Thoracic aorta (tissue), 2 donors: Measurements from ENCODE around the gene CRIP2. TPM values are rescaled to one million over a fixed set of nuclear protein-coding genes. Genes with fewer than 3 reads are reported as not detected.

Source experiments
- ATAC-seq: fragments of 150-250 bp; one replicate; pipeline ENCODE4 v1.8.0; 2017; ENCODE audit warnings: low read depth; ENCODE audit not compliant: insufficient number of reproducible peaks, low FRiP score
- DNase-seq: peaks from one replicate; pipeline ENCODE4 v3.0.0-alpha.2; 2020; ENCODE audit warnings: low spot score
- H3K27ac ChIP-seq, 2 donors: fragments of 200-600 bp; sonication (generic); 1 replicate in 1 of 2; 2 replicates in 1 of 2; pipeline ENCODE4 v1.5.1; 2016; ENCODE audit warnings: mild to moderate bottlenecking in 2 of 2, moderate library complexity in 2 of 2
- H3K27me3 ChIP-seq: fragments of 200-600 bp; sonication (generic); replicated peaks from 2 replicates; pipeline ENCODE4 v1.6.0; 2016; ENCODE audit warnings: mild to moderate bottlenecking; ENCODE audit not compliant: insufficient read depth
- H3K36me3 ChIP-seq: fragments of 200-600 bp; sonication (generic); one replicate; pipeline ENCODE4 v1.5.1; 2016
- H3K4me1 ChIP-seq, 2 donors: fragments of 200-600 bp; sonication (generic); 1 replicate in 1 of 2; 2 replicates in 1 of 2; pipeline versions ENCODE4 v1.5.1 to v1.6.0; 2016; ENCODE audit warnings: low read depth in 2 of 2, mild to moderate bottlenecking in 1 of 2; ENCODE audit not compliant: control insufficient read depth in 1 of 2
- H3K4me3 ChIP-seq: fragments of 200-600 bp; sonication (generic); 2 replicates; pipeline ENCODE4 v1.5.1; 2016; ENCODE audit warnings: mild to moderate bottlenecking
- H3K9me3 ChIP-seq: fragments of 200-600 bp; sonication (generic); 2 replicates; pipeline ENCODE4 v1.5.1; 2016
- total RNA-seq, 2 donors: library from RNA; depleted of rRNA; stranded (reverse); fragments of >200 nt; gene quantifications; one replicate each; pipeline versions ENCODE4 v1.1.0 to v1.2.3, GENCODE V29; 2016
- TF ChIP-seq, protein P1 (sequence below): fragments of 200-600 bp; sonication (generic); IDR thresholded peaks from one replicate; pipeline ENCODE4 v1.5.1; 2019; ENCODE audit warnings: antibody characterized with exemption

CRIP2 gene
- total RNA-seq, 2 donors from 2014 or later: 307 to 748 TPM

DNA sequence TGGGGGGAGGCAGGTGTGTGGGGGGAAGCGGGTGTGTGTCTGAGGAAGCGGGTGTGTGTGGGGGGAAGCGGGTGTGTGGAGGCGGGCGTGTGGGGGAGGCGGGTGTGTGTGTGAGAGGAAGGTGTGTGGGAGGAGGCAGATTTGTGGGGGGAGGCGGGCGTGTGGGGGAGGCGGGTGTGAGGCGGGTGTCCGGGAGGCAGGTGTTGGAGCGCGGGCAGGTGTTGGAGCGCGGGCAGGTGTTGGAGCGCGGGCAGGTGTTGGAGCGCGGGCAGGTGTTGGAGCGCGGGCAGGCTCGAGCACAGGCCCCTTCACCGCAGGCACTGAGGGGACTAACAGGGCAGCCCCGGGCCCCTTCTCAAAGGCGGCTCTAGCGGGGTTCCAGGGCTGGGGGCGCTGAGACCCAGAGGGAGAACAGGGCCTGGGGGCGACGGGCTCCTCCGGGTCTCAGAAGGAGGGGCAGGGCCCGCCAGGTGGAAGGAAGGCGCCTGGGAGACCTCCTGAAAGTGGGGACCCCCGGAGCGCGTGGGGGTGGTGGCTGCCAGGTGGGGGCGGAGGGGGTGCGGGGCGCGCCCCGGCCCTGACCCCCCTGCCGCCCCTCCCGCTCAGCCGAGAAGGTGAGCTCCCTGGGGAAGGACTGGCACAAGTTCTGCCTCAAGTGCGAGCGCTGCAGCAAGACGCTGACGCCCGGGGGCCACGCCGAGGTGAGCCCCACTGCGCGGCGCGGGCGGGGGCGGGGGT, 3.2 kb downstream of the CRIP2 start:
- TF ChIP-seq, protein P1, sequence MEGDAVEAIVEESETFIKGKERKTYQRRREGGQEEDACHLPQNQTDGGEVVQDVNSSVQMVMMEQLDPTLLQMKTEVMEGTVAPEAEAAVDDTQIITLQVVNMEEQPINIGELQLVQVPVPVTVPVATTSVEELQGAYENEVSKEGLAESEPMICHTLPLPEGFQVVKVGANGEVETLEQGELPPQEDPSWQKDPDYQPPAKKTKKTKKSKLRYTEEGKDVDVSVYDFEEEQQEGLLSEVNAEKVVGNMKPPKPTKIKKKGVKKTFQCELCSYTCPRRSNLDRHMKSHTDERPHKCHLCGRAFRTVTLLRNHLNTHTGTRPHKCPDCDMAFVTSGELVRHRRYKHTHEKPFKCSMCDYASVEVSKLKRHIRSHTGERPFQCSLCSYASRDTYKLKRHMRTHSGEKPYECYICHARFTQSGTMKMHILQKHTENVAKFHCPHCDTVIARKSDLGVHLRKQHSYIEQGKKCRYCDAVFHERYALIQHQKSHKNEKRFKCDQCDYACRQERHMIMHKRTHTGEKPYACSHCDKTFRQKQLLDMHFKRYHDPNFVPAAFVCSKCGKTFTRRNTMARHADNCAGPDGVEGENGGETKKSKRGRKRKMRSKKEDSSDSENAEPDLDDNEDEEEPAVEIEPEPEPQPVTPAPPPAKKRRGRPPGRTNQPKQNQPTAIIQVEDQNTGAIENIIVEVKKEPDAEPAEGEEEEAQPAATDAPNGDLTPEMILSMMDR: no peak
- peak overlapping the region; percentile 99 for H3K4me3 ChIP-seq
- ATAC-seq (no peak), DNase-seq (no peak)
- H3K9me3 ChIP-seq: no peaks in the 10 kb centered on the region
- H3K36me3 ChIP-seq: peaks cover 6% of the 10 kb centered on the region
- peaks cover 25 to 61% of the 10 kb centered on the region in 2 donors for H3K4me1 ChIP-seq
- no peak overlapping the region for H3K27ac ChIP-seq
- H3K27me3 ChIP-seq: no peaks in the 10 kb centered on the region

DNA sequence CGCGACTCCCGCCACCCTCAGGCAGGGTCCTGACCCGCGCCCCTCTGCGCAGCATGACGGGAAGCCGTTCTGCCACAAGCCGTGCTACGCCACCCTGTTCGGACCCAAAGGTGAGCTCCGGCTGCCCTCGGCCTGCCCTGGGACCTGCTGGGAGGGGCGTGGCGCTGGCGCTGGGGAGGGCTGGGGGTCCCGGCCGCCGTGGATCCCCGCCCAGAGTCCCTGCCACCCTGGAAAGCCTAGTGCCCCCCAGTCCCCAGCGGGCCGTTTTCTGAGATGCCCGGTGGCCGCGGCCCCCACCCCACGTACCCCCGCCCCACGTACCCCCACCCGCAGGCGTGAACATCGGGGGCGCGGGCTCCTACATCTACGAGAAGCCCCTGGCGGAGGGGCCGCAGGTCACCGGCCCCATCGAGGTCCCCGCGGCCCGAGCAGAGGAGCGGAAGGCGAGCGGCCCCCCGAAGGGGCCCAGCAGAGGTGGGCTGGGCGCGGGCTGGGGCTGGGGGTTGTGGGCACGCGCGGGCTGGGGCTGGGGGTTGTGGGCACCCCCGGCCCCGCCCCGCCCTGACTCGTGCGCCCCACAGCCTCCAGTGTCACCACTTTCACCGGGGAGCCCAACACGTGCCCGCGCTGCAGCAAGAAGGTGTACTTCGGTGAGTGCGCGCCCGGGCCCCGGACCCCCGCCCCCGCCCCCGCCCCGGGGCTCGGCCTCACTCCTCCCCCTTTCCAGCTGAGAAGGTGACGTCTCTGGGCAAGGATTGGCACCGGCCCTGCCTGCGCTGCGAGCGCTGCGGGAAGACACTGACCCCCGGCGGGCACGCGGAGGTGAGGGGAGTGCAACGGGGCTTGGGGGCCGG, 4.0 kb downstream of the CRIP2 start:
- H3K4me1 ChIP-seq: peaks cover 28 to 61% of the 10 kb centered on the region in 2 donors

DNA sequence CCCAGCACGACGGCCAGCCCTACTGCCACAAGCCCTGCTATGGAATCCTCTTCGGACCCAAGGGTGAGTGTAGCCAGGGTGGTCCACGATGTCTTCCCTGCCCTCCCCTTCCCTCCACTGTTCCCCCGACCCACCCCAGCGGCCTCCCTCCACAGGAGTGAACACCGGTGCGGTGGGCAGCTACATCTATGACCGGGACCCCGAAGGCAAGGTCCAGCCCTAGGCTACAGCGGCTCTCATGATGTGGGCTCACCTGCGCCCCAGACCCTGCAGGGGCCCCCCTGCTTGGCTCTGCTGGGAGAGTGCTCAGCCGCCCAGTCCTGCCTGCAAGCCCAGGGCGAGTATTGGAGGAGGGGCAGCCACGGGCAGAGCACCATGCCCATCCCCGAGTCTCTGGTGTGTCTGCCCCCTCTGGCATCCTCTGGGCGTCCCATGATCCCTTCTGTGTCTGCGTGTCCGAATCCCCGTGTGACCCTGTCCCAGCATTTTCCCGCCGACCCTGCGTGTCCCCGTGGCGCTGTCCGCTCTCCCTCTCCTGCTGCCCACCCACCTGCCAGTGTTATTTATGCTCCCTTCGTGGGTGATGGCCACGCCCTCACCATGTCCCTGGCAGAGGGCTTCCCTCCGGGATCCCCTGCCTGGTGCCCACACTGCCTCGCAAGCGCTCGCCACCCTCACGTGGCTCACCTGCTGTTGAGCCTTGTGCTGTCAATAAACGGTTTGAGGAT, 5.0 kb downstream of the CRIP2 start:
- Histone ChIP-seq H3K27ac (peak overlapping the region; percentile 97 to 100), H3K27me3 (no peaks in the 10 kb centered on the region), H3K36me3 (peaks cover 6% of the 10 kb centered on the region), H3K4me1 (peaks cover 32 to 67% of the 10 kb centered on the region in 2 donors), H3K9me3 (no peaks in the 10 kb centered on the region), H3K4me3 (no peak overlapping the region)
- DNase-seq (no peak), ATAC-seq (no peak)
- TF ChIP-seq, protein P1: no peak

More for the DNA sequence above, 4.0 kb downstream of the CRIP2 start:
- H3K4me3 ChIP-seq: no peak overlapping the region
- DNase-seq (no peak), ATAC-seq (no peak)
- no peaks in the 10 kb centered on the region for H3K9me3 ChIP-seq
- H3K36me3 ChIP-seq: peaks cover 6% of the 10 kb centered on the region
- no peaks in the 10 kb centered on the region for H3K27me3 ChIP-seq
- H3K27ac ChIP-seq: no peak overlapping the region
- TF ChIP-seq, protein P1: no peak

DNA sequence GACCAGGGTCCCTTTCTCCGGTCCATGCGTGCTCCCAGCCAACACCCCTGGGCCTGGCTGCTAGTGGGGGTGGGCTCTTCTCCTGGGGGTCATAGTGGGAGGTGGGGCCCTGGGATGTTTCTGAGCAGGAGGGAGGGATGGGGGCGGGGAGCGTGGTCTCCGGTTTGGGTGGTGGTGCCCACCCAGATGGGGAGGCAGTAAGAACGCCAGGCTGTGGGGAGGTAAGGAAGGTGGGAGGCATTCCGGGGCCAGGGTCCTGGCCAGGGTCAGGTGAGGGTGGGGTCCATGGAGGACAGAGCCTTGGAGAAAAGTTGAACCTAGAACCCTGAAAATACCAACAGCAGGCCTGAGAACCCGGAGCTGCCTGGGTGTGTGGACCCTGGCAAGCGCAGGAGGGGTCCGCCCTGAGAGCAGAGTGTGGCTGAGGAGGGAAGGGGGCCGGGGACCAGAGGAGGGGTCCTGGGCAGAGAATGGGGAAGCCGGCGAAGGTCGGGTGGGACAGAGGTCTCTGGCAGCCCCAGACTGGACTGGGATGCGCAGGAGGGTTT, 5.7 kb downstream of the CRIP2 start:
- DNase-seq (no peak), ATAC-seq (no peak)
- TF ChIP-seq, protein P1: no peak
- Histone ChIP-seq H3K9me3 (no peaks in the 10 kb centered on the region), H3K27me3 (no peaks in the 10 kb centered on the region), H3K4me1 (peaks cover 32 to 74% of the 10 kb centered on the region in 2 donors), H3K27ac (peak overlapping the region; percentile 97 to 100), H3K4me3 (peak overlapping the region; percentile 81), H3K36me3 (peaks cover 6% of the 10 kb centered on the region)
